SK-N-SH (cell line): Measurements from ENCODE around the gene SAMD5. TPM values are rescaled to one million over a fixed set of nuclear protein-coding genes. Genes with fewer than 3 reads are reported as not detected.

Source experiments
- CTCF ChIA-PET: fragments of 300-600, 350-600 bp; formaldehyde crosslinking; extraction: SDS; loops from one replicate; lab custom pipeline; 2021; lab: Yijun Ruan, JAX
- POLR2A ChIA-PET: fragments of 350-600 bp; sonication (Branson Sonifier 250); formaldehyde crosslinking; extraction: SDS; loops from one replicate; lab custom pipeline; 2020; ENCODE audit warnings: antibody characterized with exemption, inconsistent platforms; lab: Yijun Ruan, JAX
- DNase-seq: peaks from one replicate; pipeline ENCODE4 v3.0.0; 2012
- H2AFZ ChIP-seq: fragments of 200-600 bp; sonication (generic); 2 replicates; pipeline ENCODE4 v1.8.1; 2016; ENCODE audit warnings: antibody characterized with exemption, mild to moderate bottlenecking, low read depth
- H3F3A ChIP-seq: fragments of 200-600 bp; sonication (generic); replicated peaks from 2 replicates; pipeline ENCODE3; 2016; ENCODE audit warnings: antibody characterized with exemption, mild to moderate bottlenecking; ENCODE audit not compliant: insufficient read depth
- H3K27ac ChIP-seq, 2 experiments: fragments of 200-500 bp in 1 of 2; fragments of 200-600 bp in 1 of 2; sonication (Bioruptor generic) in 1 of 2; sonication (generic), shearing (Covaris generic) in 1 of 2; 2 replicates each; pipeline versions ENCODE4 v1.5.1 to v1.6.1; 2014 to 2016; ENCODE audit warnings: low read depth in 2 of 2, inconsistent platforms in 1 of 2, low read length in 1 of 2, mild to moderate bottlenecking in 1 of 2, mixed read lengths in 1 of 2
- H3K27me3 ChIP-seq: fragments of 200-600 bp; sonication (generic), shearing (Covaris generic); 2 replicates; pipeline ENCODE4 v1.6.1; 2016; ENCODE audit warnings: mixed run types; ENCODE audit not compliant: insufficient read depth
- H3K36me3 ChIP-seq, 2 experiments: fragments of 200-500 bp in 1 of 2; fragments of 200-600 bp in 1 of 2; sonication (Bioruptor generic) in 1 of 2; sonication (generic) in 1 of 2; replicated peaks in 1 of 2; 2 replicates each; pipeline versions ENCODE3 to v1.5.1; 2014 to 2016; ENCODE audit warnings: low read length in 1 of 2, mild to moderate bottlenecking in 1 of 2; ENCODE audit not compliant: insufficient read depth in 2 of 2, control insufficient read depth in 1 of 2
- H3K4me1 ChIP-seq, 2 experiments: fragments of 200-500 bp in 1 of 2; fragments of 200-600 bp in 1 of 2; sonication (Bioruptor generic) in 1 of 2; sonication (generic), shearing (Covaris generic) in 1 of 2; 2 replicates each; pipeline versions ENCODE4 v1.5.1 to v1.6.1; 2014 to 2016; ENCODE audit warnings: low read depth in 1 of 2, low read length in 1 of 2, mixed run types in 1 of 2; ENCODE audit not compliant: insufficient read depth in 2 of 2, control insufficient read depth in 1 of 2
- H3K4me2 ChIP-seq: fragments of 200-600 bp; sonication (generic), shearing (Covaris generic); 2 replicates; pipeline ENCODE4 v1.6.1; 2017; ENCODE audit warnings: mixed run types
- H3K4me3 ChIP-seq, 2 experiments: fragments of 200-500 bp in 1 of 2; fragments of 200-600 bp in 1 of 2; sonication (Bioruptor generic) in 1 of 2; sonication (generic), shearing (Covaris generic) in 1 of 2; 2 replicates each; pipeline versions ENCODE4 v1.5.1 to v1.8.1; 2014 to 2016; ENCODE audit warnings: low read depth in 2 of 2, inconsistent platforms in 1 of 2, low read length in 1 of 2, mild to moderate bottlenecking in 1 of 2, mixed read lengths in 1 of 2, moderate library complexity in 1 of 2
- H3K79me2 ChIP-seq: fragments of 200-600 bp; sonication (generic); 2 replicates; pipeline ENCODE4 v1.8.1; 2017; ENCODE audit warnings: mild to moderate bottlenecking; ENCODE audit not compliant: insufficient read depth
- H3K9ac ChIP-seq: fragments of 200-600 bp; sonication (generic); 2 replicates; pipeline ENCODE4 v1.6.1; 2017; ENCODE audit warnings: mixed run types
- H3K9me2 ChIP-seq: fragments of 200-600 bp; sonication (generic); 2 replicates; pipeline ENCODE4 v1.6.1; 2017; ENCODE audit warnings: mixed run types
- H3K9me3 ChIP-seq: fragments of 200-600 bp; sonication (generic); 2 replicates; pipeline ENCODE4 v1.6.1; 2017; ENCODE audit warnings: mixed run types, mild to moderate bottlenecking, moderate library complexity
- H4K20me1 ChIP-seq: fragments of 200-600 bp; sonication (generic); 2 replicates; pipeline ENCODE4 v1.6.1; 2017; ENCODE audit warnings: mild to moderate bottlenecking, mixed run types; ENCODE audit not compliant: insufficient read depth
- CHD2 ChIP-seq: fragments of 150-350 bp; IDR thresholded peaks from 2 replicates; pipeline ENCODE4 v1.6.1; 2018; ENCODE audit warnings: low read length; ENCODE audit not compliant: partially characterized antibody
- ELF1 ChIP-seq: IDR thresholded peaks from 2 replicates; pipeline ENCODE4 v1.4.0; 2012
- EP300 ChIP-seq, 2 experiments: IDR thresholded peaks; 2 replicates each; pipeline versions ENCODE4 v1.4.0 to v1.6.1; 2012; ENCODE audit warnings: borderline replicate concordance in 1 of 2, low read depth in 1 of 2, low read length in 1 of 2
- EZH2phosphoT487 ChIP-seq: fragments of 200-600 bp; sonication (generic); IDR thresholded peaks from 2 replicates; pipeline ENCODE4 v1.6.1; 2017; ENCODE audit warnings: low read depth, mixed run types, mild to moderate bottlenecking, antibody characterized with exemption, moderate library complexity, borderline replicate concordance
- FOSL2 ChIP-seq: IDR thresholded peaks from 2 replicates; pipeline ENCODE4 v1.4.0; 2012; ENCODE audit warnings: low read depth, mild to moderate bottlenecking, moderate library complexity, borderline replicate concordance
- FOXM1 ChIP-seq: IDR thresholded peaks from 2 replicates; pipeline ENCODE4 v1.4.0; 2012; ENCODE audit warnings: low read depth, mild to moderate bottlenecking
- GABPA ChIP-seq: IDR thresholded peaks from 2 replicates; pipeline ENCODE4 v1.4.0; 2012; ENCODE audit warnings: low read depth, mild to moderate bottlenecking
- MXI1 ChIP-seq: IDR thresholded peaks from 2 replicates; pipeline ENCODE4 v1.6.1; 2012; ENCODE audit warnings: mild to moderate bottlenecking, low read depth, low read length, improper control_type of control experiment
- NFIC ChIP-seq: IDR thresholded peaks from 2 replicates; pipeline ENCODE4 v1.4.0; 2012; ENCODE audit warnings: borderline replicate concordance
- RFX5 ChIP-seq: IDR thresholded peaks from 2 replicates; pipeline ENCODE4 v1.6.1; 2012; ENCODE audit warnings: mild to moderate bottlenecking, improper control_type of control experiment, low read length
- RXRA ChIP-seq: IDR thresholded peaks from 2 replicates; pipeline ENCODE4 v1.4.0; 2012; ENCODE audit warnings: low read depth, mild to moderate bottlenecking, borderline replicate concordance
- SIN3A ChIP-seq: IDR thresholded peaks from 2 replicates; pipeline ENCODE4 v1.6.1; 2012; ENCODE audit warnings: low read depth, mild to moderate bottlenecking, low read length, moderate library complexity, borderline replicate concordance
- TCF12 ChIP-seq: IDR thresholded peaks from 2 replicates; pipeline ENCODE4 v1.4.0; 2012
- TEAD4 ChIP-seq: IDR thresholded peaks from 2 replicates; pipeline ENCODE4 v1.4.0; 2012; ENCODE audit warnings: mild to moderate bottlenecking, borderline replicate concordance; ENCODE audit not compliant: insufficient read depth
- YY1 ChIP-seq: IDR thresholded peaks from 2 replicates; pipeline ENCODE4 v1.4.0; 2012; ENCODE audit warnings: low read depth, mild to moderate bottlenecking
- WGBS: methylation state at CpG from one replicate; pipeline ENCODE4 v1.1.6; 2017; ENCODE audit warnings: low lambda C conversion rate; 5-methylcytosine and 5-hydroxymethylcytosine counted together
- polyA plus RNA-seq, 3 experiments: library from polyadenylated mRNA; depleted of rRNA; stranded (reverse); fragments of >200 nt; gene quantifications; 2 replicates each; pipeline ENCODE4 v1.2.3, GENCODE V29; 2012
- TF ChIP-seq, protein P1 (sequence below): IDR thresholded peaks from 2 replicates; pipeline ENCODE4 v1.4.0; 2012; ENCODE audit warnings: low read depth
- TF ChIP-seq, protein P2 (sequence below): IDR thresholded peaks from 2 replicates; pipeline ENCODE4 v1.4.0; 2012; ENCODE audit warnings: low read depth, borderline replicate concordance
- TF ChIP-seq, protein P3 (sequence below): IDR thresholded peaks from 2 replicates; pipeline ENCODE4 v1.6.1; 2012; ENCODE audit warnings: mild to moderate bottlenecking, low read depth, low read length, moderate library complexity

Gene SAMD5
- polyA plus RNA-seq, 1 of the 3 experiments (the other 2 are of a cell fraction), result not detected

DNA sequence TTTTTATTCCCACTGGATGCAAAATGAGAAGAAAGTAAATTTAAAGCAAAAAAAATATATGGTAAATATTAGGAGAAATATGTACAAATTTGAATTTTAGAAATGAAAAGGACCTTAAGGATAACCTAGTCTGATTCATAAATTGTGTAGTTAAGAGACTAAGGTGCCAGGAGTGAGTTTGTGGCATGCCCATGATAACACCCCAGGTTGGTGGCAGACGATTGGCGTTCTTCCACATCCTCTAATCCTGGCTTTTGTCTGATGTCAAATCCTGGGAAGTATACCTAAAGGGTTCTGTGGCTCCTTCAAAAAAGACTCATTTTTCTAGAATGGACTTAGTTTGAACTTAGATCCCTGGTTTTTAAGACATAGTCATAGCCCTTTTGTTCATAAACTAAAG, 62.2 kb downstream of the SAMD5 start:
- H3K27me3 ChIP-seq, result no peaks in the 10 kb centered on the region
- 20% methylated on average over 2 of the region's 2 CpGs for WGBS
- H3K36me3 ChIP-seq, result no peaks in the 10 kb centered on the region
- H2AFZ ChIP-seq, result no peak overlapping the region
- DNase-seq, result no peak
- TF ChIP-seq MXI1 (no peak), GABPA (no peak), NFIC (no peak), FOXM1 (no peak), YY1 (no peak), EZH2phosphoT487 (no peak), RXRA (no peak), CHD2 (no peak), ELF1 (no peak), TEAD4 (no peak), RFX5 (no peak), EP300 (IDR thresholded peaks at IDR 0.05; ENCODE audit: borderline replicate concordance in 1 of 2, low read depth in 1 of 2, low read length in 1 of 2) (no peak), SIN3A (no peak), FOSL2 (no peak), TCF12 (no peak)
- TF ChIP-seq, protein P1, sequence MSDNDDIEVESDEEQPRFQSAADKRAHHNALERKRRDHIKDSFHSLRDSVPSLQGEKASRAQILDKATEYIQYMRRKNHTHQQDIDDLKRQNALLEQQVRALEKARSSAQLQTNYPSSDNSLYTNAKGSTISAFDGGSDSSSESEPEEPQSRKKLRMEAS, result no peak
- TF ChIP-seq, protein P2, sequence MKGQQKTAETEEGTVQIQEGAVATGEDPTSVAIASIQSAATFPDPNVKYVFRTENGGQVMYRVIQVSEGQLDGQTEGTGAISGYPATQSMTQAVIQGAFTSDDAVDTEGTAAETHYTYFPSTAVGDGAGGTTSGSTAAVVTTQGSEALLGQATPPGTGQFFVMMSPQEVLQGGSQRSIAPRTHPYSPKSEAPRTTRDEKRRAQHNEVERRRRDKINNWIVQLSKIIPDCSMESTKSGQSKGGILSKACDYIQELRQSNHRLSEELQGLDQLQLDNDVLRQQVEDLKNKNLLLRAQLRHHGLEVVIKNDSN, result no peak
- TF ChIP-seq, protein P3, sequence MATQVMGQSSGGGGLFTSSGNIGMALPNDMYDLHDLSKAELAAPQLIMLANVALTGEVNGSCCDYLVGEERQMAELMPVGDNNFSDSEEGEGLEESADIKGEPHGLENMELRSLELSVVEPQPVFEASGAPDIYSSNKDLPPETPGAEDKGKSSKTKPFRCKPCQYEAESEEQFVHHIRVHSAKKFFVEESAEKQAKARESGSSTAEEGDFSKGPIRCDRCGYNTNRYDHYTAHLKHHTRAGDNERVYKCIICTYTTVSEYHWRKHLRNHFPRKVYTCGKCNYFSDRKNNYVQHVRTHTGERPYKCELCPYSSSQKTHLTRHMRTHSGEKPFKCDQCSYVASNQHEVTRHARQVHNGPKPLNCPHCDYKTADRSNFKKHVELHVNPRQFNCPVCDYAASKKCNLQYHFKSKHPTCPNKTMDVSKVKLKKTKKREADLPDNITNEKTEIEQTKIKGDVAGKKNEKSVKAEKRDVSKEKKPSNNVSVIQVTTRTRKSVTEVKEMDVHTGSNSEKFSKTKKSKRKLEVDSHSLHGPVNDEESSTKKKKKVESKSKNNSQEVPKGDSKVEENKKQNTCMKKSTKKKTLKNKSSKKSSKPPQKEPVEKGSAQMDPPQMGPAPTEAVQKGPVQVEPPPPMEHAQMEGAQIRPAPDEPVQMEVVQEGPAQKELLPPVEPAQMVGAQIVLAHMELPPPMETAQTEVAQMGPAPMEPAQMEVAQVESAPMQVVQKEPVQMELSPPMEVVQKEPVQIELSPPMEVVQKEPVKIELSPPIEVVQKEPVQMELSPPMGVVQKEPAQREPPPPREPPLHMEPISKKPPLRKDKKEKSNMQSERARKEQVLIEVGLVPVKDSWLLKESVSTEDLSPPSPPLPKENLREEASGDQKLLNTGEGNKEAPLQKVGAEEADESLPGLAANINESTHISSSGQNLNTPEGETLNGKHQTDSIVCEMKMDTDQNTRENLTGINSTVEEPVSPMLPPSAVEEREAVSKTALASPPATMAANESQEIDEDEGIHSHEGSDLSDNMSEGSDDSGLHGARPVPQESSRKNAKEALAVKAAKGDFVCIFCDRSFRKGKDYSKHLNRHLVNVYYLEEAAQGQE, result no peak
- no peaks in the 10 kb centered on the region for H4K20me1 ChIP-seq
- ChIA-PET POLR2A (no interaction called here), CTCF (no interaction called here)
- no peaks in the 10 kb centered on the region for H3K9me2 ChIP-seq
- no peak overlapping the region for H3K4me2 ChIP-seq
- H3K9ac ChIP-seq, result no peak overlapping the region
- H3K4me1 ChIP-seq, result no peaks in the 10 kb centered on the region; a peak in 1 of 4 replicates
- no peaks in the 10 kb centered on the region for H3K79me2 ChIP-seq
- no peaks in the 10 kb centered on the region for H3F3A ChIP-seq
- H3K27ac ChIP-seq, result no peak overlapping the region
- H3K4me3 ChIP-seq, result no peak overlapping the region
- no peaks in the 10 kb centered on the region for H3K9me3 ChIP-seq
